ENCODE results near the gene SLC6A5.

The SLC6A5 gene

GRCh38 chr11:20597154-20597679, 2.2 kb upstream of the SLC6A5 start:
- ChIA-PET POLR2A (no interaction called here), CTCF (interaction anchor here (1.2 kb wide), 1 partner anchor 13 kb away, joined by 5 read pairs; no protein-coding TSS in a partner anchor)
- DNase-seq (ENCODE audit: extremely low spot score): no peak
- TF ChIP-seq, protein P1, sequence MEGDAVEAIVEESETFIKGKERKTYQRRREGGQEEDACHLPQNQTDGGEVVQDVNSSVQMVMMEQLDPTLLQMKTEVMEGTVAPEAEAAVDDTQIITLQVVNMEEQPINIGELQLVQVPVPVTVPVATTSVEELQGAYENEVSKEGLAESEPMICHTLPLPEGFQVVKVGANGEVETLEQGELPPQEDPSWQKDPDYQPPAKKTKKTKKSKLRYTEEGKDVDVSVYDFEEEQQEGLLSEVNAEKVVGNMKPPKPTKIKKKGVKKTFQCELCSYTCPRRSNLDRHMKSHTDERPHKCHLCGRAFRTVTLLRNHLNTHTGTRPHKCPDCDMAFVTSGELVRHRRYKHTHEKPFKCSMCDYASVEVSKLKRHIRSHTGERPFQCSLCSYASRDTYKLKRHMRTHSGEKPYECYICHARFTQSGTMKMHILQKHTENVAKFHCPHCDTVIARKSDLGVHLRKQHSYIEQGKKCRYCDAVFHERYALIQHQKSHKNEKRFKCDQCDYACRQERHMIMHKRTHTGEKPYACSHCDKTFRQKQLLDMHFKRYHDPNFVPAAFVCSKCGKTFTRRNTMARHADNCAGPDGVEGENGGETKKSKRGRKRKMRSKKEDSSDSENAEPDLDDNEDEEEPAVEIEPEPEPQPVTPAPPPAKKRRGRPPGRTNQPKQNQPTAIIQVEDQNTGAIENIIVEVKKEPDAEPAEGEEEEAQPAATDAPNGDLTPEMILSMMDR (IDR thresholded peaks at IDR 0.05; ENCODE audit: control extremely low read depth, extremely low read depth, low read depth, missing control alignments): no peak

DNA sequence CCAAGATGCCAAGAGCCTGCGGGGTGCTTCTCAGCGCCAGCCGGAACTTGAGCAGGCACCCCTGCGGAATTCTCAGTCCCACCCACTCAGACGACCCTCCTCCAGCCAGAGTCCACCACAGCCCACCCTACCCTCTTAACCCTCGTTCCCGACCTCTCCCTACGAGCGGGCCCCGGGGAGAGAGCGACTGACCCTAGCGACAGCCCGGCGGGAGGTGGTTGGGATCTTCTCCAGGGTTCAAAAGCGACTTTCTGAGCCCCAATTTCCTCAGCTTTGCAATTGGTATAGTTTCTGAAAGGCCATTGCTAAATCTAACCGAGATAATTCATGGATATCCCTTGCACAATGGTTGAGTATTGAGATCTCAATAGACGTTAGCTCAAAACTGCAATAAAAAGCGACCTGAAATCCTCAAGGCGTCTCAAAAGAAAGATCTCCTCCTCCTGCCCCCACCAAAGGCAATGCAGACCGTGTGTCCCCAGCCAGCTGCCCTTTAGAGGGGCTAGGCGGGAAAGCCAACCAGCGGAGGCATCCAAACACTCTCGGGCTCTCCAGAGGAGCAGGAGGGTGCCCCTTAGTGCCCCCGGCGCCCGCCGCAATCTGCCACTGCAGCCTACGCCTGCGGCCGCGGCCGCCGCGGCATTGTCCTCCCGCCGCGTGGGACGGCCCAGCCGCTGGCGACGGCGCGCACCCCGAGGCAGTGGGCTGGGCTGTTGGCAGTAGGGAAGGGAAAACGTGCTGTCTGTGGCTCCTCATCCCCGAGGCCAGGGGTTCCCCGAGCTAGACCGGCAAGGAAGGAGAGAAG, 1.5 kb upstream of the SLC6A5 start:
- POLR2A ChIA-PET: no interaction called here
- no peak for DNase-seq (ENCODE audit: extremely low spot score)
- CTCF ChIA-PET: interaction anchor here (1.1 to 1.2 kb wide), 2 partner anchors 12 to 17 kb away, joined by 3 to 5 read pairs; no protein-coding TSS in a partner anchor
- TF ChIP-seq, protein P1 (IDR thresholded peaks at IDR 0.05; ENCODE audit: control extremely low read depth, extremely low read depth, low read depth, missing control alignments): no peak

GRCh38 chr11:20598492-20598891, 916 bp upstream of the SLC6A5 start:
- DNase-seq (ENCODE audit: extremely low spot score): no peak
- POLR2A ChIA-PET: no interaction called here
- CTCF ChIA-PET: interaction anchor here (1.1 to 1.2 kb wide), 2 partner anchors 11 to 17 kb away, joined by 3 to 5 read pairs; no protein-coding TSS in a partner anchor
- TF ChIP-seq, protein P1 (IDR thresholded peaks at IDR 0.05; ENCODE audit: control extremely low read depth, extremely low read depth, low read depth, missing control alignments): no peak

GRCh38 chr11:20600020-20600346, 575 bp downstream of the SLC6A5 start:
- no peak for DNase-seq (ENCODE audit: extremely low spot score)
- TF ChIP-seq, protein P1 (IDR thresholded peaks at IDR 0.05; ENCODE audit: control extremely low read depth, extremely low read depth, low read depth, missing control alignments): no peak
- ChIA-PET CTCF (interaction anchor here (1.3 to 1.9 kb wide), 2 partner anchors 10 kb away, joined by 3 to 7 read pairs; no protein-coding TSS in a partner anchor), POLR2A (no interaction called here)

DNA sequence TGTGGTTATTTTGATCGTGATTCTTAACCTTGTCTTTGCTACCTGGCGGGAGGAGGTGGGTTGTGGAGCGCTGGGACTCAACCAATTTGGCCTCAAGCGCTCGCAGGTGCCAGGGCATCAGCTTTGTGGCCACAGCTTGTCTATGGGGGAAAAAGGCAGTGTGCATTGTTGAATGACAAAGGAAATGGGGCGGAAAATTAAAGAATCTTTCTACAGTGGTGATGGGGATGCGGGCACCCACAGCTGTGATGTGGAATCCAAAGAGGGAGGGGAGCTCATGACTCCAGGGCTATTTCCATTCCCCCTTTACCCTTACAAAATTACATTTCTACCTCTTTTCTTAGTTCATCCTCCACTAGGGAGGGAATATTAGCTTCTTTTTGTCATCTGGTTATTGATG, 1.1 kb downstream of the SLC6A5 start:
- DNase-seq (ENCODE audit: extremely low spot score): no peak
- TF ChIP-seq, protein P1 (IDR thresholded peaks at IDR 0.05; ENCODE audit: control extremely low read depth, extremely low read depth, low read depth, missing control alignments): no peak
- POLR2A ChIA-PET: no interaction called here
- CTCF ChIA-PET: interaction anchor here (1.9 kb wide), 1 partner anchor 9 kb away, joined by 7 read pairs; no protein-coding TSS in a partner anchor

GRCh38 chr11:20601221-20601914, 2.0 kb downstream of the SLC6A5 start:
- DNase-seq (ENCODE audit: extremely low spot score): no peak
- POLR2A ChIA-PET: no interaction called here
- CTCF ChIA-PET: interaction anchor here (1.2 to 1.9 kb wide), 2 partner anchors 8 to 473 kb away, joined by 5 to 7 read pairs; no protein-coding TSS in a partner anchor
- TF ChIP-seq, protein P1 (IDR thresholded peaks at IDR 0.05; ENCODE audit: control extremely low read depth, extremely low read depth, low read depth, missing control alignments): no peak
